Measurements from ENCODE around the gene ISLR2.

The ISLR2 gene

DNA sequence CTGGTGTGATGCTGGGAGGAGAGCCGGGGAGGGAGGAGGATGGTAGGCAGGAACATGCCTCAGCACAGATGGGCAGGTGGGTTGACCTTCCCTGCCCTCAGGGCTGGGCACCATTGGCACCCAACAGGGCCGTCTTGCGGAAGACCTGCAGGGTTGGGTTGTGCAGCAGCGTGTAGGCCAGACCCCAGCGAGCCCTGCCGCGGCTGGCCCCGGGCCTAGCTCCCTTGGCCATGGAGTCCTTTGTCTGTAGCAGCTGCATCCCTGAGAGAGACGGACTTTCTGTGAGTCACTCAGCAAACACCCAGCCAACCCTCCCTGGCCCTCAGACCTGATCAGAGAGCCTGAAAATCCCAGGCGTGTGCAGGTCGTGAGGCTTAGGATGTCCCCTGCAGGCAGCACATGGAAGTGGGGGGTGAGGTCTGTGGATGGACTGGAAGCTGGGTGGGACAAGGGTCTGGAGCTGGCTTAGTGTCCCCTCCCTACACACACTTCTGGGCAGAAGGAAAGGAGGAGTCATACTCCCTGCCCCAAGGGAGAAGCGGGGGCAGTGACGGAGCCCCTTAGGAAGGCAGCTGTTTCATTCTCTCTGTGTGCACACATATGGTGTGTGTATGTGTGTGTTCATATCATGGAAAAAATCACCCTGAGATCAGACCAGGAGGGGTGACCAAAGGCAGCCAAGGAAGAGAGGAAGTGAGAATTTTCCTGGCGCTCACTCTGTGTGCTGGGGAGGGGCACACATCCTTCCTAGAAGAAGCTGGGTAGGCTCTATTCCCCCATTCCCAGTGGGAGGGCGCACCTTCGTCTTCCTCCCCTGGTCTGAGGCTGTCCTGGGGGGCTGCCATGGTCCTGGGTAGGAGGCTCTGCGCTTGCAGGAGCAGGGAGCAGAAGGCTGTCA lies 49.8 kb downstream of the ISLR2 start:
- H3K27ac ChIP-seq (ENCODE audit: extremely low read depth, low read depth, low read length), result no peak overlapping the region
- no peak overlapping the region for H3K4me3 ChIP-seq (ENCODE audit: low read depth, low read length)
- CTCF ChIA-PET, result no interaction called here
- H3K36me3 ChIP-seq (ENCODE audit: control insufficient read depth in 2 of 2, insufficient read depth in 1 of 2, low read length in 2 of 2), result peaks cover 0 to 8% of the 10 kb centered on the region in 2 experiments; a peak in 1 of 3 replicates
- POLR2A ChIA-PET, result interaction anchor here (0.9 to 3.5 kb wide), 3 partner anchors 16 to 43 kb away, joined by 3 to 18 read pairs (median 4); partner anchors contain the start of gene STRA6
- H3K9me3 ChIP-seq (ENCODE audit: control insufficient read depth, insufficient read depth, low read depth, low read length), result no peaks in the 10 kb centered on the region
- H3K4me1 ChIP-seq (ENCODE audit: control insufficient read depth, insufficient read depth, low read length), result peaks cover 13% of the 10 kb centered on the region
- TF ChIP-seq SALL2 (tag by site-specific recombination; IDR thresholded peaks at IDR 0.05; ENCODE audit: borderline replicate concordance), result 0 out of 2 replicates have a peak, but pooled peaks have one; percentile 9
- TF ChIP-seq HOXD13 (CRISPR knock-in tag; IDR thresholded peaks at IDR 0.05; ENCODE audit: borderline replicate concordance), result no peak
- 0 out of 2 replicates have a peak, but pooled peaks have one; percentile 26 for TF ChIP-seq ZBTB48 (tag by site-specific recombination; IDR thresholded peaks at IDR 0.05)

DNA sequence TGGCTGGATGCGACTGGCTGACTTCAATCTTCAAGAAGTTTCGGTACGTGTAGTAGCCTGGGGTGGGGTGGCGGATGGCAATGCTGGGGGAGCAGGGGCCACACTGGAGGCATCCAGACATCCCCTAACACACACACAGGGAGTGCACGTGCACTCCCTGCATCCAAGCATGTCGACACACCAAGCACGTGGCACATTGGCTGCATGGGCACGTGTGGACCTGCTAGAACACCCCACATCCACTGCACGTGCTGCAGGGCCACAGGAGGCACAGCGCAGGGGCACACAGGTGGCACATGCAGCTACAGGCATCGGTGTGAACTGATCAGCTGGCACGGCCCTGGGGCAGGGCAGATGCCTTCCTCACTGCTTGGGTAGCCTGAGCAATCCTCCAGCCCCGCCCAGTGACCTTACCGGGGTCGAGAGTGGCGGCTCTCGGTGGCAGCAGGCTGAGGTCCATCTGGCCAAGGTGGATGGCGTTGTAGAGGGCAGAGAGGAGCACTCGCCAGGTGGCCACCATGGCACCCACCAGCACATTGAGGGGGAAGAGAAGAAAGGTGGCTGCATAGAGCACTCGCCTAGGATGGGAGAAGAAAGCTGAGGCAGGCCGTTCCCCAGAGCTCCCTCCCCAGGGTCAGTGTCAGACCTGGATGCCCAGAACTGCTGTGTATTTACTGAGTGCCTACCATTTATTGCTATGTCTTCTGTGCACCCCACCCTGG lies 50.7 kb downstream of the ISLR2 start:
- CTCF ChIA-PET, result interaction anchor here (0.7 kb wide), 1 partner anchor 126 kb away, joined by 3 read pairs; no protein-coding TSS in a partner anchor
- peak; percentile 30; the same call in 1 of the 2 replicates for TF ChIP-seq GLIS2 (tag by site-specific recombination; IDR thresholded peaks at IDR 0.05)
- no peak for TF ChIP-seq ZXDB (tag by site-specific recombination; IDR thresholded peaks at IDR 0.05)
- Histone ChIP-seq H3K9me3 (ENCODE audit: control insufficient read depth, insufficient read depth, low read depth, low read length) (no peaks in the 10 kb centered on the region), H3K4me3 (ENCODE audit: low read depth, low read length) (no peak overlapping the region), H3K36me3 (ENCODE audit: control insufficient read depth in 2 of 2, insufficient read depth in 1 of 2, low read length in 2 of 2) (peaks cover 0 to 8% of the 10 kb centered on the region in 2 experiments; a peak in 1 of 3 replicates), H3K4me1 (ENCODE audit: control insufficient read depth, insufficient read depth, low read length) (peaks cover 13% of the 10 kb centered on the region), H3K27ac (ENCODE audit: extremely low read depth, low read depth, low read length) (no peak overlapping the region)
- POLR2A ChIA-PET, result interaction anchor here (0.9 to 1.3 kb wide), 2 partner anchors 22 to 43 kb away, joined by 3 to 4 read pairs; partner anchors contain the start of gene STRA6

DNA sequence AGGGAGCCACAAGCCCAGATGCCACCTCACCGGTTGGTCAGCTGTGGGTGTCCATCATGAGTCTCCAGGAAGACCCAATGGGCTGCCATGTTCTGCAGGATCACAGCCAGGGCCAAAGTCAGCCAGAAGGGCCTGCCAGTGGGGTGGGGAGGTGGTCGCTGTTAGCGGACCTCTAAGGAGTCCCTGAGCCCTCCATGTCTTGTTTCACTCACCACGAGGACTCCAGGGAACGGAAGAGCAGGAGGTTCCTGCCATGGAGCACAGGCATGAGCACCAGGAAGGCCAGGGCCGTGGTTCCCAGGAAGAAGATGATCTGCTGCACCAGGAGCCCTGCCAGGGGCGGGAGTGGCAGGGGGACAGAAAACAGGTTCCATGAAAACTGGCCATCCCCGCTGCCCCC lies 51.7 kb downstream of the ISLR2 start:
- CTCF ChIA-PET, result no interaction called here
- H3K27ac ChIP-seq (ENCODE audit: extremely low read depth, low read depth, low read length), result no peak overlapping the region
- POLR2A ChIA-PET, result no interaction called here
- H3K4me1 ChIP-seq (ENCODE audit: control insufficient read depth, insufficient read depth, low read length), result peaks cover 13% of the 10 kb centered on the region
- peaks cover 0 to 8% of the 10 kb centered on the region in 2 experiments; a peak in 1 of 3 replicates for H3K36me3 ChIP-seq (ENCODE audit: control insufficient read depth in 2 of 2, insufficient read depth in 1 of 2, low read length in 2 of 2)
- no peak overlapping the region for H3K4me3 ChIP-seq (ENCODE audit: low read depth, low read length)
- no peaks in the 10 kb centered on the region for H3K9me3 ChIP-seq (ENCODE audit: control insufficient read depth, insufficient read depth, low read depth, low read length)
- no peak for TF ChIP-seq ZNF660 (tag by site-specific recombination; IDR thresholded peaks at IDR 0.05)
- TF ChIP-seq MZF1 (tag by site-specific recombination; IDR thresholded peaks at IDR 0.05; ENCODE audit: borderline replicate concordance), result no peak
- TF ChIP-seq ZNF366 (tag by site-specific recombination; conservative IDR thresholded peaks at IDR 0.05), result no peak
- TF ChIP-seq, protein P1, sequence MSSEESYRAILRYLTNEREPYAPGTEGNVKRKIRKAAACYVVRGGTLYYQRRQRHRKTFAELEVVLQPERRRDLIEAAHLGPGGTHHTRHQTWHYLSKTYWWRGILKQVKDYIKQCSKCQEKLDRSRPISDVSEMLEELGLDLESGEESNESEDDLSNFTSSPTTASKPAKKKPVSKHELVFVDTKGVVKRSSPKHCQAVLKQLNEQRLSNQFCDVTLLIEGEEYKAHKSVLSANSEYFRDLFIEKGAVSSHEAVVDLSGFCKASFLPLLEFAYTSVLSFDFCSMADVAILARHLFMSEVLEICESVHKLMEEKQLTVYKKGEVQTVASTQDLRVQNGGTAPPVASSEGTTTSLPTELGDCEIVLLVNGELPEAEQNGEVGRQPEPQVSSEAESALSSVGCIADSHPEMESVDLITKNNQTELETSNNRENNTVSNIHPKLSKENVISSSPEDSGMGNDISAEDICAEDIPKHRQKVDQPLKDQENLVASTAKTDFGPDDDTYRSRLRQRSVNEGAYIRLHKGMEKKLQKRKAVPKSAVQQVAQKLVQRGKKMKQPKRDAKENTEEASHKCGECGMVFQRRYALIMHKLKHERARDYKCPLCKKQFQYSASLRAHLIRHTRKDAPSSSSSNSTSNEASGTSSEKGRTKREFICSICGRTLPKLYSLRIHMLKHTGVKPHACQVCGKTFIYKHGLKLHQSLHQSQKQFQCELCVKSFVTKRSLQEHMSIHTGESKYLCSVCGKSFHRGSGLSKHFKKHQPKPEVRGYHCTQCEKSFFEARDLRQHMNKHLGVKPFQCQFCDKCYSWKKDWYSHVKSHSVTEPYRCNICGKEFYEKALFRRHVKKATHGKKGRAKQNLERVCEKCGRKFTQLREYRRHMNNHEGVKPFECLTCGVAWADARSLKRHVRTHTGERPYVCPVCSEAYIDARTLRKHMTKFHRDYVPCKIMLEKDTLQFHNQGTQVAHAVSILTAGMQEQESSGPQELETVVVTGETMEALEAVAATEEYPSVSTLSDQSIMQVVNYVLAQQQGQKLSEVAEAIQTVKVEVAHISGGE (tag by site-specific recombination; conservative IDR thresholded peaks at IDR 0.05; ENCODE audit: low read depth), result no peak
- TF ChIP-seq, protein P2, sequence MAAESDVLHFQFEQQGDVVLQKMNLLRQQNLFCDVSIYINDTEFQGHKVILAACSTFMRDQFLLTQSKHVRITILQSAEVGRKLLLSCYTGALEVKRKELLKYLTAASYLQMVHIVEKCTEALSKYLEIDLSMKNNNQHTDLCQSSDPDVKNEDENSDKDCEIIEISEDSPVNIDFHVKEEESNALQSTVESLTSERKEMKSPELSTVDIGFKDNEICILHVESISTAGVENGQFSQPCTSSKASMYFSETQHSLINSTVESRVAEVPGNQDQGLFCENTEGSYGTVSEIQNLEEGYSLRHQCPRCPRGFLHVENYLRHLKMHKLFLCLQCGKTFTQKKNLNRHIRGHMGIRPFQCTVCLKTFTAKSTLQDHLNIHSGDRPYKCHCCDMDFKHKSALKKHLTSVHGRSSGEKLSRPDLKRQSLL (tag by site-specific recombination; IDR thresholded peaks at IDR 0.05), result no peak
- TF ChIP-seq, protein P3, sequence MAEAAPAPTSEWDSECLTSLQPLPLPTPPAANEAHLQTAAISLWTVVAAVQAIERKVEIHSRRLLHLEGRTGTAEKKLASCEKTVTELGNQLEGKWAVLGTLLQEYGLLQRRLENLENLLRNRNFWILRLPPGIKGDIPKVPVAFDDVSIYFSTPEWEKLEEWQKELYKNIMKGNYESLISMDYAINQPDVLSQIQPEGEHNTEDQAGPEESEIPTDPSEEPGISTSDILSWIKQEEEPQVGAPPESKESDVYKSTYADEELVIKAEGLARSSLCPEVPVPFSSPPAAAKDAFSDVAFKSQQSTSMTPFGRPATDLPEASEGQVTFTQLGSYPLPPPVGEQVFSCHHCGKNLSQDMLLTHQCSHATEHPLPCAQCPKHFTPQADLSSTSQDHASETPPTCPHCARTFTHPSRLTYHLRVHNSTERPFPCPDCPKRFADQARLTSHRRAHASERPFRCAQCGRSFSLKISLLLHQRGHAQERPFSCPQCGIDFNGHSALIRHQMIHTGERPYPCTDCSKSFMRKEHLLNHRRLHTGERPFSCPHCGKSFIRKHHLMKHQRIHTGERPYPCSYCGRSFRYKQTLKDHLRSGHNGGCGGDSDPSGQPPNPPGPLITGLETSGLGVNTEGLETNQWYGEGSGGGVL (tag by site-specific recombination; IDR thresholded peaks at IDR 0.05), result no peak
- TF ChIP-seq, protein P4, sequence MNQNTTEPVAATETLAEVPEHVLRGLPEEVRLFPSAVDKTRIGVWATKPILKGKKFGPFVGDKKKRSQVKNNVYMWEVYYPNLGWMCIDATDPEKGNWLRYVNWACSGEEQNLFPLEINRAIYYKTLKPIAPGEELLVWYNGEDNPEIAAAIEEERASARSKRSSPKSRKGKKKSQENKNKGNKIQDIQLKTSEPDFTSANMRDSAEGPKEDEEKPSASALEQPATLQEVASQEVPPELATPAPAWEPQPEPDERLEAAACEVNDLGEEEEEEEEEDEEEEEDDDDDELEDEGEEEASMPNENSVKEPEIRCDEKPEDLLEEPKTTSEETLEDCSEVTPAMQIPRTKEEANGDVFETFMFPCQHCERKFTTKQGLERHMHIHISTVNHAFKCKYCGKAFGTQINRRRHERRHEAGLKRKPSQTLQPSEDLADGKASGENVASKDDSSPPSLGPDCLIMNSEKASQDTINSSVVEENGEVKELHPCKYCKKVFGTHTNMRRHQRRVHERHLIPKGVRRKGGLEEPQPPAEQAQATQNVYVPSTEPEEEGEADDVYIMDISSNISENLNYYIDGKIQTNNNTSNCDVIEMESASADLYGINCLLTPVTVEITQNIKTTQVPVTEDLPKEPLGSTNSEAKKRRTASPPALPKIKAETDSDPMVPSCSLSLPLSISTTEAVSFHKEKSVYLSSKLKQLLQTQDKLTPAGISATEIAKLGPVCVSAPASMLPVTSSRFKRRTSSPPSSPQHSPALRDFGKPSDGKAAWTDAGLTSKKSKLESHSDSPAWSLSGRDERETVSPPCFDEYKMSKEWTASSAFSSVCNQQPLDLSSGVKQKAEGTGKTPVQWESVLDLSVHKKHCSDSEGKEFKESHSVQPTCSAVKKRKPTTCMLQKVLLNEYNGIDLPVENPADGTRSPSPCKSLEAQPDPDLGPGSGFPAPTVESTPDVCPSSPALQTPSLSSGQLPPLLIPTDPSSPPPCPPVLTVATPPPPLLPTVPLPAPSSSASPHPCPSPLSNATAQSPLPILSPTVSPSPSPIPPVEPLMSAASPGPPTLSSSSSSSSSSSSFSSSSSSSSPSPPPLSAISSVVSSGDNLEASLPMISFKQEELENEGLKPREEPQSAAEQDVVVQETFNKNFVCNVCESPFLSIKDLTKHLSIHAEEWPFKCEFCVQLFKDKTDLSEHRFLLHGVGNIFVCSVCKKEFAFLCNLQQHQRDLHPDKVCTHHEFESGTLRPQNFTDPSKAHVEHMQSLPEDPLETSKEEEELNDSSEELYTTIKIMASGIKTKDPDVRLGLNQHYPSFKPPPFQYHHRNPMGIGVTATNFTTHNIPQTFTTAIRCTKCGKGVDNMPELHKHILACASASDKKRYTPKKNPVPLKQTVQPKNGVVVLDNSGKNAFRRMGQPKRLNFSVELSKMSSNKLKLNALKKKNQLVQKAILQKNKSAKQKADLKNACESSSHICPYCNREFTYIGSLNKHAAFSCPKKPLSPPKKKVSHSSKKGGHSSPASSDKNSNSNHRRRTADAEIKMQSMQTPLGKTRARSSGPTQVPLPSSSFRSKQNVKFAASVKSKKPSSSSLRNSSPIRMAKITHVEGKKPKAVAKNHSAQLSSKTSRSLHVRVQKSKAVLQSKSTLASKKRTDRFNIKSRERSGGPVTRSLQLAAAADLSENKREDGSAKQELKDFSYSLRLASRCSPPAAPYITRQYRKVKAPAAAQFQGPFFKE (tag by site-specific recombination; IDR thresholded peaks at IDR 0.05; ENCODE audit: borderline replicate concordance), result no peak
- TF ChIP-seq ZNF174 (tag by site-specific recombination; IDR thresholded peaks at IDR 0.05), result no peak

All from HEK293 (cell line).